B cell (primary cell): ENCODE measurements around the gene OSGEPL1. TPM values are rescaled to one million over a fixed set of nuclear protein-coding genes. Genes with fewer than 3 reads are reported as not detected.
A peak's percentile ranks its signal among the peaks of the same experiment; 100 is the strongest.

Experiments used
- ATAC-seq: fragments of 200-7000 bp; cut with Tn5 transposase; one replicate; pipeline ENCODE4 v1.10.0; 2021; ENCODE audit warnings: low read depth, mild to moderate bottlenecking, moderate number of reproducible peaks, moderate library complexity
- CTCF ChIA-PET: fragments of 350-600 bp; sonication (Branson Sonifier 250); formaldehyde crosslinking; loops from one replicate; lab custom pipeline; 2021; ENCODE audit warnings: antibody characterized with exemption, inconsistent platforms; lab: Charles Lee
- POLR2A ChIA-PET: fragments of 350-600 bp; sonication (Branson Sonifier 250); formaldehyde crosslinking; loops from one replicate; lab custom pipeline; 2021; ENCODE audit warnings: antibody characterized with exemption; lab: Charles Lee
- DNase-seq: peaks from one replicate; pipeline ENCODE4 v3.0.0; 2013
- H2AFZ ChIP-seq: 2 replicates; pipeline ENCODE4 v1.6.1; 2012; ENCODE audit warnings: mild to moderate bottlenecking, low read depth, low read length; ENCODE audit not compliant: insufficient read depth, poor library complexity, severe bottlenecking
- H3K27ac ChIP-seq, 2 donors: 1 replicate in 1 of 2; 2 replicates in 1 of 2; pipeline ENCODE4 v1.5.1; 2012 to 2013; ENCODE audit warnings: low read length in 2 of 2, mild to moderate bottlenecking in 2 of 2, moderate library complexity in 1 of 2
- H3K27me3 ChIP-seq, 4 experiments: fragments of 200-600 bp in 1 of 4; sonication (generic) in 1 of 4; replicated peaks in 1 of 4; 1 replicate in 2 of 4; 2 replicates in 2 of 4; pipeline versions ENCODE4 v1.6.1 to v1.7.0; 2013 to 2016; ENCODE audit warnings: low read length in 3 of 4, mild to moderate bottlenecking in 2 of 4, mixed read lengths in 1 of 4, moderate library complexity in 1 of 4; ENCODE audit not compliant: insufficient read depth in 4 of 4, control insufficient read depth in 3 of 4; ENCODE audit errors: control extremely low read depth in 1 of 4
- H3K36me3 ChIP-seq, 2 experiments: replicated peaks in 1 of 2; 1 replicate in 1 of 2; 2 replicates in 1 of 2; pipeline versions ENCODE4 v1.6.1 to v1.7.1; 2013; ENCODE audit warnings: low read length in 1 of 2; ENCODE audit not compliant: insufficient read depth in 2 of 2, control insufficient read depth in 1 of 2; ENCODE audit errors: control extremely low read depth in 1 of 2, extremely low read depth in 1 of 2
- H3K4me1 ChIP-seq, 2 donors: fragments of 200-600 bp in 1 of 2; sonication (generic) in 1 of 2; 1 replicate in 1 of 2; 2 replicates in 1 of 2; pipeline versions ENCODE4 v1.5.1 to v1.6.1; 2013 to 2017; ENCODE audit warnings: low read length in 2 of 2; ENCODE audit not compliant: control insufficient read depth in 2 of 2, insufficient read depth in 2 of 2
- H3K4me2 ChIP-seq: replicated peaks from 2 replicates; pipeline ENCODE3; 2012; ENCODE audit warnings: mild to moderate bottlenecking, low read depth, low read length; ENCODE audit not compliant: poor library complexity, severe bottlenecking
- H3K4me3 ChIP-seq, 5 experiments: fragments of 200-600 bp in 1 of 5; sonication (generic) in 1 of 5; 1 replicate in 3 of 5; 2 replicates in 2 of 5; pipeline versions ENCODE4 v1.5.1 to v1.7.0; 2011 to 2016; ENCODE audit warnings: low read length in 4 of 5, mild to moderate bottlenecking in 4 of 5, low read depth in 2 of 5, control low read depth in 1 of 5, moderate library complexity in 1 of 5; ENCODE audit not compliant: insufficient read depth in 1 of 5; ENCODE audit errors: control extremely low read depth in 1 of 5, extremely low read depth in 1 of 5
- H3K79me2 ChIP-seq: fragments of 200-600 bp; sonication (generic); one replicate; pipeline ENCODE4 v1.6.0; 2016; ENCODE audit warnings: low read length; ENCODE audit not compliant: control insufficient read depth, insufficient read depth
- H3K9ac ChIP-seq: fragments of 200-600 bp; sonication (generic); 2 replicates; pipeline ENCODE4 v1.6.1; 2017; ENCODE audit warnings: mild to moderate bottlenecking, low read length, moderate library complexity
- H3K9me3 ChIP-seq, 3 donors: one replicate each; pipeline versions ENCODE4 v1.6.1 to v1.7.1; 2013; ENCODE audit warnings: low read length in 2 of 3; ENCODE audit not compliant: control insufficient read depth in 2 of 3, insufficient read depth in 1 of 3; ENCODE audit errors: control extremely low read depth in 1 of 3
- H4K20me1 ChIP-seq: 2 replicates; pipeline ENCODE4 v1.6.0; 2012; ENCODE audit warnings: mild to moderate bottlenecking, low read length; ENCODE audit not compliant: insufficient read depth, control insufficient read depth, poor library complexity, severe bottlenecking
- H3K27ac Mint-ChIP-seq: one replicate; pipeline ENCODE4 v1.8.0; 2021; ENCODE audit warnings: mixed read lengths
- H3K27me3 Mint-ChIP-seq: one replicate; pipeline ENCODE4 v1.8.0; 2021; ENCODE audit warnings: mixed read lengths
- H3K4me1 Mint-ChIP-seq: one replicate; pipeline ENCODE4 v1.8.0; 2021; ENCODE audit warnings: mixed read lengths
- H3K4me3 Mint-ChIP-seq: one replicate; pipeline ENCODE4 v1.8.0; 2021; ENCODE audit warnings: mixed read lengths
- H3K9me3 Mint-ChIP-seq: one replicate; pipeline ENCODE4 v1.8.0; 2022; ENCODE audit warnings: mixed read lengths; ENCODE audit not compliant: insufficient read depth
- CTCF ChIP-seq: fragments of 200-600 bp; IDR thresholded peaks from one replicate; pipeline ENCODE4 v1.8.0; 2022; ENCODE audit warnings: antibody characterized with exemption, mild to moderate bottlenecking
- EZH2 ChIP-seq: IDR thresholded peaks from 2 replicates; pipeline ENCODE4 v1.6.1; 2012; ENCODE audit warnings: borderline replicate concordance, low read depth, mild to moderate bottlenecking, moderate library complexity, low read length; ENCODE audit not compliant: insufficient read depth, poor library complexity, severe bottlenecking
- WGBS: methylation state at CpG from one replicate; pipeline ENCODE4 v1.1.5; 2013; ENCODE audit warnings: missing lambda C conversion rate; ENCODE audit not compliant: insufficient coverage; 5-methylcytosine and 5-hydroxymethylcytosine counted together
- intact Hi-C: fragments of 100-400 bp; cut with micrococcal nuclease; formaldehyde crosslinking; loops from one replicate; pipeline ENCODE4 v1.10.0; 2022
- polyA minus RNA-seq: library from RNA; depleted of rRNA, polyadenylated mRNA; stranded (reverse); fragments of >200 nt; gene quantifications from 2 replicates; pipeline ENCODE4 v1.2.3, GENCODE V29; 2012
- polyA plus RNA-seq: library from polyadenylated mRNA; depleted of rRNA; stranded (reverse); fragments of >200 nt; gene quantifications from 2 replicates; pipeline ENCODE4 v1.2.3, GENCODE V29; 2012
- total RNA-seq, 2 donors: library from RNA; stranded (reverse); fragments of 120-200 nt in 1 of 2; gene quantifications; 1 replicate in 1 of 2; 2 replicates in 1 of 2; pipeline versions ENCODE4 v1.2.3 to v1.2.4, GENCODE V29; 2013 to 2022

The OSGEPL1 gene
- 11.2 and 12.6 TPM in 2 replicates for total RNA-seq
- total RNA-seq (2013) = 24.1 TPM
- polyA plus RNA-seq = 5.5 and 8.3 TPM in 2 replicates
- polyA minus RNA-seq = 5.1 and 8.3 TPM in 2 replicates

- POLR2A ChIA-PET = interaction anchor here (0.6 to 4.2 kb wide), 9 partner anchors 21 to 771 kb away, joined by 3 to 32 read pairs (median 3); partner anchors contain the start of genes ANKAR, ASNSD1, NEMP2 and ORMDL1
- CTCF ChIA-PET = interaction anchor here (0.6 to 4.6 kb wide), 25 partner anchors 9 to 556 kb away, joined by 3 to 37 read pairs (median 4); partner anchors contain the start of genes ANKAR, ASNSD1, ORMDL1 and PMS1
- Histone ChIP-seq H4K20me1 (no peaks in the 10 kb centered on the region), H3K36me3 (peaks cover 0 to 6% of the 10 kb centered on the region in 2 experiments), H3K27ac (peak within 1 kb of the TSS; percentile 77 to 89), H3K4me3 (peak within 1 kb of the TSS; percentile 67 to 100 (median 95)), H3K27me3 (no peaks in the 10 kb centered on the region), H3K4me2 (peak within 1 kb of the TSS; percentile 86), H2AFZ (peak within 1 kb of the TSS; percentile 99), H3K9me3 (no peaks in the 10 kb centered on the region), H3K79me2 (peaks cover 6% of the 10 kb centered on the region), H3K4me1 (peaks cover 9 to 10% of the 10 kb centered on the region in 2 donors), H3K9ac (peak within 1 kb of the TSS; percentile 96)
- DNase-seq (peak; percentile 96), ATAC-seq (peak; percentile 92)
- Mint-ChIP-seq H3K9me3 (no peaks in the 10 kb centered on the region), H3K4me3 (peak within 1 kb of the TSS; percentile 98), H3K27me3 (no peaks in the 10 kb centered on the region), H3K4me1 (peaks cover 6% of the 10 kb centered on the region), H3K27ac (peak within 1 kb of the TSS; percentile 98)
- intact Hi-C loops = loop anchor here (1.0 to 2.0 kb wide), 6 partner anchors 11 to 886 kb away; partner anchors contain the start of genes ANKAR, ASNSD1, NAB1 and ORMDL1
- TF ChIP-seq EZH2 (no peak), CTCF (peak; percentile 73)
- WGBS = 0% methylated on average over 23 of the region's 33 CpGs
Observed at GRCh38 chr2:189762551-189763298, at the start of gene OSGEPL1. Gene OSGEPL1 (minus strand): TSS chr2:189762792. CDS start chr2:189761640, 1,152 bp downstream.

- H3K27ac ChIP-seq = no peak overlapping the region
- ATAC-seq = no peak
- ChIA-PET CTCF (no interaction called here), POLR2A (no interaction called here)
- no peaks in the 10 kb centered on the region for H4K20me1 ChIP-seq
- no CpG with 5 or more reads among the region's 3 CpGs for WGBS
- no peak for TF ChIP-seq EZH2
- no peak for TF ChIP-seq CTCF
- no peak overlapping the region for H2AFZ ChIP-seq
- H3K9me3 ChIP-seq = no peaks in the 10 kb centered on the region
- H3K9ac ChIP-seq = no peak overlapping the region
- Mint-ChIP-seq H3K4me1 (peaks cover 6% of the 10 kb centered on the region), H3K27ac (no peak overlapping the region), H3K4me3 (no peak overlapping the region), H3K9me3 (no peaks in the 10 kb centered on the region), H3K27me3 (no peaks in the 10 kb centered on the region)
- no peak for DNase-seq
- H3K4me2 ChIP-seq = no peak overlapping the region
- intact Hi-C loops = no loop called here
- H3K36me3 ChIP-seq = peaks cover 2 to 14% of the 10 kb centered on the region in 2 experiments
- H3K27me3 ChIP-seq = no peaks in the 10 kb centered on the region
- no peaks in the 10 kb centered on the region for H3K4me1 ChIP-seq
- no peaks in the 10 kb centered on the region for H3K79me2 ChIP-seq
- H3K4me3 ChIP-seq = no peak overlapping the region
Observed at GRCh38 chr2:189803431-189803830, 40.8 kb upstream of the OSGEPL1 start.
